KMS-11 (cell line): ENCODE results near the gene LAMP2.
"Not testable (repeated sequence)": the region's sequence is repeated elsewhere in the genome, so short reads cannot be mapped to it uniquely, and the experiment has no call there.

Experiments used
- H2AFZ ChIP-seq: fragments of 200-600 bp; sonication (generic); 2 replicates; pipeline ENCODE4 v1.6.1; 2016; ENCODE audit warnings: antibody characterized with exemption, mixed run types, low read depth
- H3K27ac ChIP-seq: fragments of 200-600 bp; sonication (generic); 2 replicates; pipeline ENCODE4 v1.6.1; 2016; ENCODE audit warnings: mild to moderate bottlenecking, mixed run types
- H3K27me3 ChIP-seq: fragments of 200-600 bp; sonication (generic); 2 replicates; pipeline ENCODE4 v1.6.1; 2017; ENCODE audit warnings: mild to moderate bottlenecking, low read depth, mixed run types, moderate library complexity; ENCODE audit not compliant: insufficient read depth
- H3K36me3 ChIP-seq: fragments of 200-600 bp; sonication (generic); 2 replicates; pipeline ENCODE4 v1.6.1; 2017; ENCODE audit warnings: mild to moderate bottlenecking, mixed run types; ENCODE audit not compliant: insufficient read depth
- H3K4me1 ChIP-seq: fragments of 200-600 bp; sonication (generic); 2 replicates; pipeline ENCODE4 v1.6.1; 2016; ENCODE audit warnings: mild to moderate bottlenecking, low read depth, mixed run types; ENCODE audit not compliant: poor library complexity, severe bottlenecking
- H3K4me2 ChIP-seq: fragments of 200-600 bp; sonication (generic); 2 replicates; pipeline ENCODE4 v1.7.0; 2016; ENCODE audit warnings: mild to moderate bottlenecking, mixed run types
- H3K4me3 ChIP-seq: fragments of 200-600 bp; sonication (generic); IDR thresholded peaks from 2 replicates; pipeline ENCODE4 v1.6.1; 2017; ENCODE audit warnings: low read depth, low read length, mixed read lengths; ENCODE audit not compliant: insufficient read depth
- H3K79me2 ChIP-seq: fragments of 200-600 bp; sonication (generic); 2 replicates; pipeline ENCODE4 v1.6.1; 2016; ENCODE audit warnings: low read depth, mixed run types; ENCODE audit not compliant: insufficient read depth
- H3K9ac ChIP-seq: fragments of 200-600 bp; sonication (generic); 2 replicates; pipeline ENCODE4 v1.6.1; 2016; ENCODE audit warnings: mild to moderate bottlenecking, mixed run types
- H4K20me1 ChIP-seq: fragments of 200-600 bp; sonication (generic); 2 replicates; pipeline ENCODE4 v1.6.1; 2016; ENCODE audit warnings: mild to moderate bottlenecking, mixed run types; ENCODE audit not compliant: insufficient read depth
- TF ChIP-seq, protein P1 (sequence below): fragments of 200-600 bp; sonication (generic); conservative IDR thresholded peaks from 2 replicates; pipeline ENCODE4 v1.6.1; 2017; ENCODE audit warnings: low read depth, mild to moderate bottlenecking, antibody characterized with exemption, low read length, moderate library complexity, mixed read lengths

Gene LAMP2

DNA sequence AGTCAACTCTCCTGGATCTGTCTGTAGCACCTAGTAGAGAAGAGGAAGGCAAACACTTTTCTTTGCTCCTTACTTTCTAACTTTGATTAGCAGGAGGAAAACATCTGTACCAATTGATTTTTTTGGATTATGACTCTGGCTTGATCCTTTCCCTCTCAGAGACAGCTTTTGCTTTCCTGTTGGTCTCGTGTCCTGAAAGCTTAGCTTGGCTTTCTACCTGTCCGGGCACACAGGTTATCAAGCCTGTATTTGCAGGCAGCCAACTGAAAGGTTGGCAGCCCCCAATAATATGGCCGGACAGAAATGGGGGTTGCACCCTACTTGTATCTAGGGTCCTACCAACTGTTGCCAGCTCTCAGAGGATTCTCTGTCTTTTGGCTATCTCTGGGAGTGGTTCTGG is 43.1 kb upstream of the LAMP2 start:
- H3K36me3 ChIP-seq = no peaks in the 10 kb centered on the region
- H3K4me2 ChIP-seq = no peak overlapping the region
- no peaks in the 10 kb centered on the region for H3K4me1 ChIP-seq
- H3K9ac ChIP-seq = no peak overlapping the region
- H2AFZ ChIP-seq = no peak overlapping the region
- H3K27ac ChIP-seq = no peak overlapping the region
- TF ChIP-seq, protein P1, sequence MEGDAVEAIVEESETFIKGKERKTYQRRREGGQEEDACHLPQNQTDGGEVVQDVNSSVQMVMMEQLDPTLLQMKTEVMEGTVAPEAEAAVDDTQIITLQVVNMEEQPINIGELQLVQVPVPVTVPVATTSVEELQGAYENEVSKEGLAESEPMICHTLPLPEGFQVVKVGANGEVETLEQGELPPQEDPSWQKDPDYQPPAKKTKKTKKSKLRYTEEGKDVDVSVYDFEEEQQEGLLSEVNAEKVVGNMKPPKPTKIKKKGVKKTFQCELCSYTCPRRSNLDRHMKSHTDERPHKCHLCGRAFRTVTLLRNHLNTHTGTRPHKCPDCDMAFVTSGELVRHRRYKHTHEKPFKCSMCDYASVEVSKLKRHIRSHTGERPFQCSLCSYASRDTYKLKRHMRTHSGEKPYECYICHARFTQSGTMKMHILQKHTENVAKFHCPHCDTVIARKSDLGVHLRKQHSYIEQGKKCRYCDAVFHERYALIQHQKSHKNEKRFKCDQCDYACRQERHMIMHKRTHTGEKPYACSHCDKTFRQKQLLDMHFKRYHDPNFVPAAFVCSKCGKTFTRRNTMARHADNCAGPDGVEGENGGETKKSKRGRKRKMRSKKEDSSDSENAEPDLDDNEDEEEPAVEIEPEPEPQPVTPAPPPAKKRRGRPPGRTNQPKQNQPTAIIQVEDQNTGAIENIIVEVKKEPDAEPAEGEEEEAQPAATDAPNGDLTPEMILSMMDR = no peak
- no peak overlapping the region for H3K4me3 ChIP-seq
- no peaks in the 10 kb centered on the region for H3K27me3 ChIP-seq
- H4K20me1 ChIP-seq = no peaks in the 10 kb centered on the region
- no peaks in the 10 kb centered on the region for H3K79me2 ChIP-seq

DNA sequence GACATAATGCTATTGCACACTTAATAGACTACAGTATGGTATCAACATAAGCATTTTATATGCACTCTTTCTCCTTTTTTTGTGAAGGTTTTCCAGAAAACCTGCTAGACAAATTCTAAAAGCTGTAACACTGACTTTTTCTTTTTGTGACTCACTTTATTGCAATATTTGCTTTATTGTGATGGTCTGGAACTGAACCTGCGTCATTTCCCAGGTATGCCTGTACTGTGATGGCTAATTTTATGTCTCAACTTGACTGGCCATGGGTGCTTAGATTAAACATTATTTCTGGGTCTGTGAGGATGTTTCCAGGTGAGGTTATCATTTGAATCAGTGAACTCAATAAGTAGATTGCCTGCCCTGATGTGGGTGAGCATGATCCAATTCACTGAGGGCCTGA is 35.5 kb upstream of the LAMP2 start:
- no peak overlapping the region for H3K27ac ChIP-seq
- no peak overlapping the region for H3K4me2 ChIP-seq
- TF ChIP-seq, protein P1 = no peak
- no peaks in the 10 kb centered on the region for H3K27me3 ChIP-seq
- no peak overlapping the region for H3K4me3 ChIP-seq
- no peaks in the 10 kb centered on the region for H3K36me3 ChIP-seq
- H3K4me1 ChIP-seq = no peaks in the 10 kb centered on the region
- no peak overlapping the region for H3K9ac ChIP-seq
- H4K20me1 ChIP-seq = no peaks in the 10 kb centered on the region
- H3K79me2 ChIP-seq = no peaks in the 10 kb centered on the region
- no peak overlapping the region for H2AFZ ChIP-seq

DNA sequence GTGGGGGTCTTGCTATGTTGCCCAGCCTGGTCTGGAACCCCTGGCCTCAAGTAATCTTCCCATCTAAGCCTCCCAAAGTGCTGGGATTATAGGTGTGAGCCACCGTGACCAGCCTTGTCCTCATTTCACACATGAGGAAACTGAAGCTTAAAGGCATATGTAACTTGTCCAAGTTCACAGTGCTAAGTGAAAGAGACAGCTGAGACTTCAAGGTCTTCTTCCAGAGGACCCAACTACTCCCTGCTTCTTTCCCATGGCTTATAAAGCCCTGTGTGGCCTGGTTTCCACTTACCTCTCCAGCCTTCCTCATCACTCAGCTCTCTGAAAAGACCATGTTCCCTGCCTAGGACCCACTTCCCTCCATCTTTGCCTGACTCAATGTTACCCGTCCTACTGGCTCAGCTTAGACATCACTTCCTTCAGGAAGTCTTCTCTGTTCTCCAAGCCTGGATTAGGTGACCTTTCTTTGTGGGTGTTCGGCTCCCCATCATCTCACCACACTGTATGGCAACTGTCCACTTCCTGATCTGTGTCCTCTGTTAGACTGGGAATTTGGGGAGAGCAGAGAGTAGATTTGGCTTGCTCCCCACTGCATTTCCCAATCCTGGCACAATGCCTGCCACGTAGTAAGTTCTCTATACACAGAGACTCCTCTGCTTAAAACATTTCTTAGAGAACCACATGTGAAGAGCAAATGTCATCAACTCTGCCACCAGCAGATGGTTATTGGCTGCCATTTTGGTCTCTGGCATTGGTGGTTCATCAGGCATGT is 30.4 kb upstream of the LAMP2 start:
- H3K9ac ChIP-seq = no peak overlapping the region
- H3K27ac ChIP-seq = no peak overlapping the region
- no peaks in the 10 kb centered on the region for H4K20me1 ChIP-seq
- H3K4me3 ChIP-seq = no peak overlapping the region
- TF ChIP-seq, protein P1 = no peak
- H3K36me3 ChIP-seq = no peaks in the 10 kb centered on the region
- H3K4me1 ChIP-seq = no peaks in the 10 kb centered on the region
- no peaks in the 10 kb centered on the region for H3K27me3 ChIP-seq
- no peak overlapping the region for H3K4me2 ChIP-seq
- H3K79me2 ChIP-seq = no peaks in the 10 kb centered on the region
- H2AFZ ChIP-seq = no peak overlapping the region

DNA sequence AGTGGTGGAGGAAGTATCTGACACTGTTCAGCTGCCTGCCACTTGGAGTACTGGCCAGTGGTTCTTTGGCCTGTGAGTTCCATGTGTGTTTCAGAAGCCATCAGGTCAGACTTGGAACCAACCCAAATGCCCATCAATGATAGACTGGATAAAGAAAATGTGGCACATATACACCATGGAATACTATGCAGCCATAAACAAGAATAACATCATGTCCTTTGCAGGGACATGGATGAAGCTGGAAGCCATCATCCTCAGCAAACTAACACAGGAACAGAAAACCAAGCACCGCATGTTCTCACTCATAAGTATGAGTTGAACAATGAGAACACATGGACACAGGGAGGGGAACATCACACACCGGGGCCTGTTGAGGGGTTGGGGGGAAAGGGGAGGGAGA is 21.0 kb upstream of the LAMP2 start:
- not testable (repeated sequence) for H3K9ac ChIP-seq, H3K4me1 ChIP-seq, H4K20me1 ChIP-seq, H3K79me2 ChIP-seq, H3K4me2 ChIP-seq, H3K4me3 ChIP-seq, H3K27ac ChIP-seq, H2AFZ ChIP-seq, H3K27me3 ChIP-seq, H3K36me3 ChIP-seq

DNA sequence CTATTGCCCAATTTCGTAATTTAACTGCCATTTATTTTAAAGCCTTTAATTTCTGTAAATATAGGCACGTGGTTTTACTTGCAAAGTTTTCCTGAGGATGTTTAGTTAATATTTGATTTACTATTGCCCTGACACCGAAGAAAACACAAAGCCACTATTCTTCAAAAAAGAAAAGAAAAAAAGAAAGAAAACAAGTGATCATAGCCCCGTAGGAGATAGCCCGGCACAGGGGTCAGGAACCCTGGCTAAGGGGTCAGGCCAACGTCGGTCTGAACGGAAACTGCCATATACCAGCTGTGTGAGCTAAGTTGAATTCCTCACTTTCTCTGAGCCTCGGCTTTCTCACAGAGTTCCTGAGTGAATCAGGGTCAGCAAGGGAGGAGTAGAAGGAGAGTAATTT is 17.7 kb upstream of the LAMP2 start:
- TF ChIP-seq, protein P1 = no peak
- H3K4me2 ChIP-seq = peak overlapping the region; percentile 56

More for the DNA sequence above, 17.7 kb upstream of the LAMP2 start:
- Histone ChIP-seq H3K27ac (peak overlapping the region; percentile 97; the same call in 1 of the 2 replicates), H3K79me2 (no peaks in the 10 kb centered on the region), H3K27me3 (no peaks in the 10 kb centered on the region), H3K36me3 (no peaks in the 10 kb centered on the region), H4K20me1 (no peaks in the 10 kb centered on the region), H3K4me3 (no peak overlapping the region), H3K4me1 (peaks cover 16% of the 10 kb centered on the region), H3K9ac (0 out of 2 replicates have a peak overlapping the region, but pooled peaks have one; percentile 92), H2AFZ (no peak overlapping the region)
